Kidney epithelial cell (primary cell): ENCODE results near the gene IMPA2. TPM values are rescaled to one million over a fixed set of nuclear protein-coding genes. Genes with fewer than 3 reads are reported as not detected.

Source experiments
- DNase-seq: peaks from one replicate; pipeline ENCODE4 v3.0.0-alpha.2; 2010; ENCODE audit warnings: low read depth
- H3K27me3 ChIP-seq: 2 replicates; pipeline ENCODE4 v1.6.0; 2011; ENCODE audit warnings: low read length; ENCODE audit not compliant: control insufficient read depth, insufficient read depth
- H3K36me3 ChIP-seq: 2 replicates; pipeline ENCODE4 v1.5.1; 2011; ENCODE audit warnings: low read length; ENCODE audit not compliant: control insufficient read depth, insufficient read depth
- H3K4me3 ChIP-seq: 2 replicates; pipeline ENCODE4 v1.5.1; 2011; ENCODE audit warnings: low read depth, mild to moderate bottlenecking, control low read depth, low read length
- CTCF ChIP-seq: IDR thresholded peaks from 2 replicates; pipeline ENCODE4 v1.5.1; 2011; ENCODE audit warnings: mild to moderate bottlenecking, moderate library complexity, low read length, control low read depth, inconsistent platforms; ENCODE audit not compliant: insufficient read depth, poor library complexity, severe bottlenecking
- total RNA-seq: library from RNA; depleted of rRNA; stranded (reverse); fragments of >200 nt; gene quantifications from 2 replicates; pipeline ENCODE4 v1.2.3, GENCODE V29; 2015

The IMPA2 gene
- total RNA-seq, 1 donor from 2014 or later, result 24.9 TPM

- H3K36me3 ChIP-seq, result peaks cover 1% of the 10 kb centered on the region
- no peak overlapping the region for H3K4me3 ChIP-seq
- TF ChIP-seq CTCF, result no peak
- no peaks in the 10 kb centered on the region for H3K27me3 ChIP-seq
- DNase-seq, result no peak
Observed at GRCh38 chr18:12011199-12011956, 30.1 kb downstream of the IMPA2 start.

- no peaks in the 10 kb centered on the region for H3K27me3 ChIP-seq
- no peak for DNase-seq
- no peak overlapping the region for H3K4me3 ChIP-seq
- TF ChIP-seq CTCF, result no peak
- peaks cover 1% of the 10 kb centered on the region for H3K36me3 ChIP-seq
Observed at GRCh38 chr18:12011957-12012549, 30.7 kb downstream of the IMPA2 start.

- Histone ChIP-seq H3K4me3 (no peak overlapping the region), H3K36me3 (peaks cover 1% of the 10 kb centered on the region), H3K27me3 (no peaks in the 10 kb centered on the region)
- TF ChIP-seq CTCF, result no peak
- DNase-seq, result no peak
Observed at GRCh38 chr18:12012697-12013096, 31.4 kb downstream of the IMPA2 start.

GRCh38 chr18:12013186-12013916, 32.0 kb downstream of the IMPA2 start:
- Histone ChIP-seq H3K4me3 (no peak overlapping the region), H3K36me3 (peaks cover 1% of the 10 kb centered on the region), H3K27me3 (no peaks in the 10 kb centered on the region)
- TF ChIP-seq CTCF, result no peak
- DNase-seq, result no peak

GRCh38 chr18:12014086-12014485, 32.8 kb downstream of the IMPA2 start:
- Histone ChIP-seq H3K27me3 (no peaks in the 10 kb centered on the region), H3K36me3 (peaks cover 1% of the 10 kb centered on the region), H3K4me3 (no peak overlapping the region)
- no peak for DNase-seq
- no peak for TF ChIP-seq CTCF
